HG02763 (cell line): ENCODE measurements around the gene RTTN.
"Not testable (repeated sequence)": the region's sequence is repeated elsewhere in the genome, so short reads cannot be mapped to it uniquely, and the experiment has no call there.

Experiments
- ATAC-seq: cut with Tn5 transposase; IDR thresholded peaks from one replicate; pipeline ENCODE4 v1.9.1; 2021; ENCODE audit warnings: mild to moderate bottlenecking, moderate library complexity; ENCODE audit not compliant: unreplicated experiment

Gene RTTN

GRCh38 chr18:69982417-69982816 lies 223.1 kb downstream of the RTTN start:
- no peak for ATAC-seq

- ATAC-seq = peak; percentile 33
These were observed 223.5 kb downstream of the RTTN start for GRCh38 chr18:69981948-69982347.

GRCh38 chr18:69980982-69981804 lies 224.3 kb downstream of the RTTN start:
- peak; percentile 31 for ATAC-seq

GRCh38 chr18:69980509-69980908 lies 225.0 kb downstream of the RTTN start:
- no peak for ATAC-seq

- ATAC-seq = peak; percentile 50
These were observed 226.5 kb downstream of the RTTN start for GRCh38 chr18:69978732-69979715.

GRCh38 chr18:69975294-69975693 lies 230.2 kb downstream of the RTTN start:
- ATAC-seq = not testable (repeated sequence)

- ATAC-seq = no peak
These were observed 231.1 kb downstream of the RTTN start for GRCh38 chr18:69974365-69974764.

- no peak for ATAC-seq
These were observed 236.0 kb downstream of the RTTN start for GRCh38 chr18:69969491-69969890.

- peak; percentile 77 for ATAC-seq
These were observed 237.4 kb downstream of the RTTN start for GRCh38 chr18:69968039-69968438.

GRCh38 chr18:69963196-69963595 lies 242.3 kb downstream of the RTTN start:
- ATAC-seq = no peak

- no peak for ATAC-seq
These were observed 243.8 kb downstream of the RTTN start for GRCh38 chr18:69961718-69962117.

GRCh38 chr18:69958422-69958821 lies 247.1 kb downstream of the RTTN start:
- peak; percentile 53 for ATAC-seq

GRCh38 chr18:69957747-69958146 lies 247.7 kb downstream of the RTTN start:
- no peak for ATAC-seq

- ATAC-seq = no peak
These were observed 248.5 kb downstream of the RTTN start for GRCh38 chr18:69956665-69957620.

GRCh38 chr18:69956057-69956456 lies 249.4 kb downstream of the RTTN start:
- peak; percentile 36 for ATAC-seq

GRCh38 chr18:69954719-69955480 lies 250.6 kb downstream of the RTTN start:
- ATAC-seq = no peak

GRCh38 chr18:69953191-69953590 lies 252.3 kb downstream of the RTTN start:
- no peak for ATAC-seq
